CD14-positive monocyte (primary cell): ENCODE data around the gene TMPRSS11A. TPM values are rescaled to one million over a fixed set of nuclear protein-coding genes. Genes with fewer than 3 reads are reported as not detected.

Experiments
- DNase-seq, 3 donors: peaks; one replicate each; pipeline ENCODE4 v3.0.0-alpha.2; 2011 to 2022
- H2AFZ ChIP-seq: 2 replicates; pipeline ENCODE4 v1.6.0; 2012; ENCODE audit warnings: mild to moderate bottlenecking, low read depth, low read length, inconsistent platforms; ENCODE audit not compliant: insufficient read depth, poor library complexity, severe bottlenecking
- H3K27ac ChIP-seq, 2 donors: 1 replicate in 1 of 2; 2 replicates in 1 of 2; pipeline ENCODE4 v1.5.1; 2012 to 2013; ENCODE audit warnings: low read length in 2 of 2, control low read depth in 1 of 2, inconsistent platforms in 1 of 2, low read depth in 1 of 2, mild to moderate bottlenecking in 1 of 2
- H3K27me3 ChIP-seq, 2 donors: one replicate each; pipeline versions ENCODE4 v1.6.0 to v1.6.1; 2011 to 2013; ENCODE audit warnings: low read length in 2 of 2; ENCODE audit not compliant: control insufficient read depth in 2 of 2, insufficient read depth in 2 of 2
- H3K36me3 ChIP-seq, 2 donors: replicated peaks in 1 of 2; 1 replicate in 1 of 2; 2 replicates in 1 of 2; pipeline versions ENCODE4 v1.5.1 to v1.6.1; 2012 to 2013; ENCODE audit warnings: low read length in 2 of 2, control low read depth in 1 of 2, inconsistent platforms in 1 of 2, mild to moderate bottlenecking in 1 of 2; ENCODE audit not compliant: insufficient read depth in 2 of 2, control insufficient read depth in 1 of 2
- H3K4me1 ChIP-seq, 2 donors: 1 replicate in 1 of 2; 2 replicates in 1 of 2; pipeline versions ENCODE4 v1.5.1 to v1.6.1; 2012 to 2013; ENCODE audit warnings: low read length in 2 of 2, control low read depth in 1 of 2, inconsistent platforms in 1 of 2, mild to moderate bottlenecking in 1 of 2, moderate library complexity in 1 of 2; ENCODE audit not compliant: insufficient read depth in 2 of 2, control insufficient read depth in 1 of 2
- H3K4me2 ChIP-seq: replicated peaks from 2 replicates; pipeline ENCODE3; 2012; ENCODE audit warnings: low read length, moderate library complexity, mild to moderate bottlenecking; ENCODE audit not compliant: poor library complexity, severe bottlenecking; ENCODE audit errors: extremely low read depth
- H3K4me3 ChIP-seq, 3 experiments: fragments of 200-600 bp in 1 of 3; sonication (generic) in 1 of 3; replicated peaks in 1 of 3; 1 replicate in 2 of 3; 2 replicates in 1 of 3; pipeline ENCODE4 v1.5.1; 2011 to 2013; ENCODE audit warnings: low read length in 3 of 3, mild to moderate bottlenecking in 3 of 3, control low read depth in 2 of 3, low read depth in 2 of 3, inconsistent platforms in 1 of 3, moderate library complexity in 1 of 3
- H3K79me2 ChIP-seq: 2 replicates; pipeline ENCODE4 v1.6.0; 2012; ENCODE audit warnings: mild to moderate bottlenecking, control low read depth, inconsistent platforms, low read length, moderate library complexity; ENCODE audit not compliant: insufficient read depth
- H3K9ac ChIP-seq: 2 replicates; pipeline ENCODE4 v1.6.0; 2017; ENCODE audit warnings: low read length, mild to moderate bottlenecking; ENCODE audit not compliant: insufficient read depth, poor library complexity, severe bottlenecking
- H3K9me3 ChIP-seq, 2 donors: replicated peaks in 1 of 2; 1 replicate in 1 of 2; 2 replicates in 1 of 2; pipeline versions ENCODE4 v1.5.1 to v1.6.1; 2012 to 2013; ENCODE audit warnings: low read length in 2 of 2, control low read depth in 1 of 2; ENCODE audit not compliant: control insufficient read depth in 1 of 2, insufficient read depth in 1 of 2
- H4K20me1 ChIP-seq: 2 replicates; pipeline ENCODE4 v1.6.0; 2012; ENCODE audit warnings: mild to moderate bottlenecking, low read length, control low read depth, moderate library complexity; ENCODE audit not compliant: insufficient read depth
- H3K27ac Mint-ChIP-seq, 7 donors: one replicate each; pipeline ENCODE4 v1.8.0; 2020; ENCODE audit warnings: mild to moderate bottlenecking in 7 of 7, mixed read lengths in 7 of 7, moderate library complexity in 6 of 7, inconsistent platforms in 2 of 7
- H3K27me3 Mint-ChIP-seq, 3 donors: one replicate each; pipeline ENCODE4 v1.8.0; 2021 to 2022; ENCODE audit warnings: low read depth in 3 of 3, mild to moderate bottlenecking in 3 of 3, mixed read lengths in 3 of 3, moderate library complexity in 3 of 3, inconsistent platforms in 1 of 3
- H3K36me3 Mint-ChIP-seq, 2 donors: one replicate each; pipeline ENCODE4 v1.8.0; 2020; ENCODE audit warnings: mixed read lengths in 2 of 2, inconsistent platforms in 1 of 2, mild to moderate bottlenecking in 1 of 2
- H3K4me1 Mint-ChIP-seq: one replicate; pipeline ENCODE4 v1.8.0; 2020; ENCODE audit warnings: mild to moderate bottlenecking, mixed read lengths
- H3K4me3 Mint-ChIP-seq, 2 donors: one replicate each; pipeline ENCODE4 v1.8.0; 2020; ENCODE audit warnings: mild to moderate bottlenecking in 2 of 2, mixed read lengths in 2 of 2, moderate library complexity in 1 of 2
- H3K9me3 Mint-ChIP-seq, 7 donors: one replicate each; pipeline ENCODE4 v1.8.0; 2020 to 2022; ENCODE audit warnings: mixed read lengths in 7 of 7, mild to moderate bottlenecking in 6 of 7, moderate library complexity in 6 of 7, inconsistent platforms in 2 of 7
- WGBS: methylation state at CpG from one replicate; pipeline ENCODE4 v1.1.5; 2013; ENCODE audit warnings: missing lambda C conversion rate; ENCODE audit not compliant: insufficient coverage; 5-methylcytosine and 5-hydroxymethylcytosine counted together
- intact Hi-C, 2 donors: fragments of 100-400 bp; cut with micrococcal nuclease; formaldehyde crosslinking; loops; one replicate each; pipeline versions ENCODE4 v1.15.0 to v1.15.1; 2023
- polyA plus RNA-seq, 3 donors: library from polyadenylated mRNA; depleted of rRNA in 1 of 3; unstranded in 2 of 3; stranded (reverse) in 1 of 3; fragments of 300-500 nt in 2 of 3; fragments of >200 nt in 1 of 3; fragmentation: Illumina TruSeq in 2 of 3; gene quantifications; 1 replicate in 2 of 3; 2 replicates in 1 of 3; pipeline ENCODE4 v1.2.3, GENCODE V29; 2012 to 2021
- TF ChIP-seq, protein P1 (sequence below): fragments of 200-600 bp; IDR thresholded peaks from one replicate; pipeline ENCODE4 v1.8.0; 2022; ENCODE audit warnings: antibody characterized with exemption, mild to moderate bottlenecking

The TMPRSS11A gene
- polyA plus RNA-seq, 3 donors: not detected

DNA sequence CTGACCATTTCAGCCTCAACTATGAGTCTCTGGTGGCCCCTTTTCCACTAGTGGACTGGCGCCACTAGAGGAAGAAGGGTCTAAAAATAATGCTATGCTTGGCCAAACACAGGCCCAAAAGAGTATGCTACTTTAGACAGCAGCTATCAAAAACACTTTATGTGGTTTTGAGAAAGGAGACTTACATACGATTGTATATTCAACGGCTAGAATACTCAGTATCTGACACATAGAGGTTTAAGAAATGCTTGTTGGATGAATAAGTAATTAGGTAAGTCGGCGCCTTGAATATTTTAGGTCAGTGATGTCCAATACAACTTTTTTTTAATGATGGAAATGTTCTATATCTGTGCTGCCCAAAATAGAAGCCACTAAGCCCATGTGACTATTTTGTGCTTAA lies 25.7 kb upstream of the TMPRSS11A start:
- TF ChIP-seq, protein P1, sequence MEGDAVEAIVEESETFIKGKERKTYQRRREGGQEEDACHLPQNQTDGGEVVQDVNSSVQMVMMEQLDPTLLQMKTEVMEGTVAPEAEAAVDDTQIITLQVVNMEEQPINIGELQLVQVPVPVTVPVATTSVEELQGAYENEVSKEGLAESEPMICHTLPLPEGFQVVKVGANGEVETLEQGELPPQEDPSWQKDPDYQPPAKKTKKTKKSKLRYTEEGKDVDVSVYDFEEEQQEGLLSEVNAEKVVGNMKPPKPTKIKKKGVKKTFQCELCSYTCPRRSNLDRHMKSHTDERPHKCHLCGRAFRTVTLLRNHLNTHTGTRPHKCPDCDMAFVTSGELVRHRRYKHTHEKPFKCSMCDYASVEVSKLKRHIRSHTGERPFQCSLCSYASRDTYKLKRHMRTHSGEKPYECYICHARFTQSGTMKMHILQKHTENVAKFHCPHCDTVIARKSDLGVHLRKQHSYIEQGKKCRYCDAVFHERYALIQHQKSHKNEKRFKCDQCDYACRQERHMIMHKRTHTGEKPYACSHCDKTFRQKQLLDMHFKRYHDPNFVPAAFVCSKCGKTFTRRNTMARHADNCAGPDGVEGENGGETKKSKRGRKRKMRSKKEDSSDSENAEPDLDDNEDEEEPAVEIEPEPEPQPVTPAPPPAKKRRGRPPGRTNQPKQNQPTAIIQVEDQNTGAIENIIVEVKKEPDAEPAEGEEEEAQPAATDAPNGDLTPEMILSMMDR: no peak
- Histone ChIP-seq H3K4me2 (no peak overlapping the region), H2AFZ (no peak overlapping the region), H3K27ac (no peak overlapping the region), H3K9me3 (no peaks in the 10 kb centered on the region), H3K9ac (no peak overlapping the region), H3K36me3 (no peaks in the 10 kb centered on the region), H3K79me2 (no peaks in the 10 kb centered on the region), H4K20me1 (no peaks in the 10 kb centered on the region), H3K27me3 (no peaks in the 10 kb centered on the region), H3K4me3 (no peak overlapping the region), H3K4me1 (no peaks in the 10 kb centered on the region)
- Mint-ChIP-seq H3K4me1 (no peaks in the 10 kb centered on the region), H3K27me3 (peaks cover 0 to 2% (median 0%) of the 10 kb centered on the region in 3 donors), H3K9me3 (no peaks in the 10 kb centered on the region), H3K4me3 (no peak overlapping the region), H3K27ac (no peak overlapping the region), H3K36me3 (no peaks in the 10 kb centered on the region)
- intact Hi-C loops: no loop called here
- 96% methylated on average over 3 of the region's 5 CpGs for WGBS
- DNase-seq: no peak

- no peaks in the 10 kb centered on the region for H3K4me1 Mint-ChIP-seq
Measured at GRCh38 chr4:67983333-67983732, 20.0 kb upstream of the TMPRSS11A start.

More at GRCh38 chr4:67983333-67983732, 20.0 kb upstream of the TMPRSS11A start:
- TF ChIP-seq, protein P1: no peak
- no peak overlapping the region for H2AFZ ChIP-seq
- H3K27me3 Mint-ChIP-seq: peaks cover 0 to 2% (median 1%) of the 10 kb centered on the region in 3 donors
- H3K4me1 ChIP-seq: no peaks in the 10 kb centered on the region
- no peak overlapping the region for H3K4me2 ChIP-seq
- H4K20me1 ChIP-seq: no peaks in the 10 kb centered on the region
- intact Hi-C loops: no loop called here
- no peaks in the 10 kb centered on the region for H3K36me3 ChIP-seq
- no peaks in the 10 kb centered on the region for H3K27me3 ChIP-seq
- H3K36me3 Mint-ChIP-seq: no peaks in the 10 kb centered on the region
- no peaks in the 10 kb centered on the region for H3K79me2 ChIP-seq
- H3K27ac Mint-ChIP-seq: no peak overlapping the region
- no peak for DNase-seq
- no peak overlapping the region for H3K4me3 ChIP-seq
- H3K9me3 ChIP-seq: peaks cover 0 to 5% of the 10 kb centered on the region in 2 donors
- 80% methylated on average over 1 of the region's 2 CpGs for WGBS
- no peak overlapping the region for H3K27ac ChIP-seq
- peaks cover 0 to 14% (median 6%) of the 10 kb centered on the region in 7 donors for H3K9me3 Mint-ChIP-seq
- H3K4me3 Mint-ChIP-seq: no peak overlapping the region
- H3K9ac ChIP-seq: no peak overlapping the region
